SIG-M5 treated with dmso at 0.1 percent for 504 hours (cell line): ENCODE measurements around the gene MCF2L2.
"Not testable (repeated sequence)": the region's sequence is repeated elsewhere in the genome, so short reads cannot be mapped to it uniquely, and the experiment has no call there.

ENCODE experiments used
- DNase-seq: peaks from one replicate; lab custom pipeline; 2025; ENCODE audit not compliant: unreplicated experiment; lab: John Stamatoyannopoulos, UW

Gene MCF2L2

DNA sequence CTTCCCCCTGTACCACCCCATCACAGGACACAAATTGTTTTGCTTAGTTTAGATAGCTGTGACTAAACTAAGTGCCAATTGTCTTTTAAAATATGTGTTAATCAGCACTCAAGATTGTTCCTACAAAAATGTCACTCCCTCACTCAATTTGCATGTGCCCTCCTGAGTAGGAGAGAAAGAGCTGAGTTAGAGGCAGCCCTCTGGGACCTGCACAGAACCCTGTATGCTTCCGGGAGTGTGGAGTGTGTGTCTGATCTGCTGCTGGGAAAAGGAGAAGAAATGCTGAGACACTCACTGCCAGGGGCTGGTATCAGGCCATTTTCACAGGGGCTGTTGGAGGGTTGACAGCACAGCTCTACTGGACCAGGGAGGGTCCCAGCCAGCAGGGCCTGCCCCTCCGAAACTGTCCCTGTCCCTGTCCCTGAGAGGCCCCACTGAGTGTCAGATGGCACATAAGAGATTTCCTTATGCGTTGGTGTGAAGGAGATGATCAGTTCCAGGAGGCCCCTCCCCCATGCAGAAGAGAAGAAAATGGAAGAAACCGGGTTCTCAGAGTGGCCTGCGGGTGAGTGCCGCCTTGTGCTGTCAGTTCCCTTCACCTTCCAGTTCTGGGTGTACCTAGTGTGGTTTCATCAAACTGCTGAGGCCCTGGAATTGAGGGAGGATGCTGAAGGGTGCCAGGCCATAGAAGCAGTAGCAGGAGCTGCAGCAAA, 179.3 kb downstream of the MCF2L2 start:
- DNase-seq, result no peak

GRCh38 chr3:183247011-183247589, 181.3 kb downstream of the MCF2L2 start:
- no peak for DNase-seq

DNA sequence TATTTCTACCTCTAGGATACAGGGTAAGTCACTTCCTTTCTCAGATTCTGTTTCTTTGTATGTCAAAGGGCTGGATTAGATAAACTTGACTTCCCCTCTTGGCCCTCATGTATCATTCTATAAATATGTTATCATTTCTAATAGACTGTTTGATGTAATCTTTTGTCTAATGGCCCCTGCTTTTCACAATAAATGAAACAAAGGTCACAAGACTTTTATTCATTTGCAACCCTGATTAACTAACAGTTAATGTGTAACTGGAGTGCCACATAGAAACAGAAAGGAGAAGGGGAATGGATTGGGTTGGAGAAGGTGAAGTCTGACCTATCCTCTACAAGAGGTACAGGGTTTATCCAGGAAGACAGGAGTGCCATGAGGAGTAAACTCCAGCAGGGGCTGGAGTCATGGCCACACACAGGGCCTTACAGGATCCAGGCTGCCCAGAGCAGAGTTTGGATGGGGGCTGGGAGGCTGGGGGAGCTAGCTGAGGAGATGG, 183.4 kb downstream of the MCF2L2 start:
- DNase-seq, result no peak

DNA sequence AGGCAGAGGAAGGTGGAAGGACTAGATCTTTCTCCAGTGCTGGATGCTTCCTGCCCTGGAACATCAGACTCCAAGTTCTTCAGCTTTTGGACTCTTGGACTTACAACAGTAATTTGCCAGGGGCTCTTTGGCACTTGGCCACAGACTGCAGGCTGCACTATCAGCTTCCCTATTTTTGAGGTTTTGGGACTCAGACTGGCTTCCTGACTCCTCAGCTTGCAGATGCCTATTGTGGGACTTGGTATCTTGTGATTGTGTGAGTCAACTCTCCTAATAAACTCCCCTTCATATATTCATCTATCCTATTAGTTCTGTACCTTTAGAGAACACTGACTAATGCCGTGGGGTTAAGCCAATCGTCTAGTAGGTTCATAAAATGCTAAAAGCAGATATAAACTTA, 184.2 kb downstream of the MCF2L2 start:
- DNase-seq, result peak; percentile 69

DNA sequence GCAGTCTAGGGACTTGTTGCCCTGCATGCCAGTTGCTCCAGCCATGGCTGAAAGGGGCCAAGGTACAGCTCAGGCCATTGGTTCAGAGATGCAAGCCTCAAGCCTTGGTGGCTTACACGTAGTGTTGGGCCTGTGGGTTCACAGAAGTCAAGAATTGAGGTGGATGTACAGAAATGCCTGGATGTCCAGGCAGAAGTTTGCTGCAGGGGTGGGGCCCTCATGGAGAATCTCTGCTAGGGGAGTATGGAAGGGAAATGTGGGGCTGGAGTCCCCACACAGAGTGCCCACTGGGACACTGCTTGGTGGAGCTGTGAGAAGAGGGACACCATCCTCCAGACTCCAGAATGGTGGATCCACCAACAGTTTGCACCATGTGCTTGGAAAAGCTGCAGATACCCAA, 186.0 kb downstream of the MCF2L2 start:
- DNase-seq, result no peak

- no peak for DNase-seq
Observed at GRCh38 chr3:183239046-183239445, 189.4 kb downstream of the MCF2L2 start.

DNA sequence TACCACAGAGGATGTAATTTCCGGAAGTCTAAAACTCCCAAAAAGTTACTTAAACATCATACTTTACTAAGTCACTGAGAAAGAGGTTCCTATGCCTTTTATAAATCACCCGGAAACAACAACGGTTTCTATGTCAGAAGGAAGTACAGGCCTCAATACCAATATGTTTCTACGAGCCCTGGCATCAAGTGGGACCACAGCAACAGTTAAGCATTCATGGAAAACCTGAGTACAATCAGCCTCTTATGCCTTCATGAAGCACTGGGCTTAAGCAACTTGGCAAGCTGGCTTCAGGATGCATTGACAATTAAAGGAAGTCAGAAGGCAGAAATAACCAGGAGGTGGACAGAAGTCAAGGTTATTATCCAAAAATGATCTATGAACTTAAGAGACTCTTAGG, 194.5 kb downstream of the MCF2L2 start:
- no peak for DNase-seq

DNA sequence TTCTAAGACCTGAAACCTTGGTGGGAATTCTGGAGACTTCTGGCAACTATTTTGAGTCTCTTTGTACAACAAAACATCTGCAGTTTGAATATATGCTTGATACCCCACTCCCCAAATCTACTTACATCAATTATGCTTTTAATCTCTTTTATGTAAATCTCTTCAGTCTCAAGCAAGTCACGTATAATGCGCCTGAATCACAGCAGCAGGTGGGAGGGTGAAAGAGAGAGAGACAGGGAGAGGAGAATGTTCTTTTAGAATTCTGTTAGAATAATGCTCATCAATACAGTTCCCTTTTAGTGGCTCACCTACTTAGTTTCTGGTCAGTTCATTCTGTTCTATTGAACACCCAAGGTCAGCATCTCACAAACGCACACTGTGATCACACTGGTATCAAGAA, 197.6 kb downstream of the MCF2L2 start:
- no peak for DNase-seq

DNA sequence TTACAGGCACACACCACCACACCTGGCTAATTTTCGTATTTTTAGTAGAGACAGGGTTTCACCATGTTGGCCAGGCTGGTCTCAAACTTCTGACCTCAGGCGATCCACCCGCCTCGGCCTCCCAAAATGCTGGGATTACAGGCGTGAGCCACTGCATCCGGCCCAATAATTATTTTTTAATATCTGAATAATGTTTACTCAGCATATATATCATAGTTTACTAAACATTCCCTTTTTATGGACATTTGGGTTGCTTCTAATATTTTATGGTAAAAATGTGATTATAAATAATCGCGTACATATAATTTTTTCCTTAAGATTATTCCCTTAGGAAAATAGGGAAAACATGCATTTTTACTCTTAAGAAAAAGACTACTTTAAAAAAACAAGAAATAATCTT, 198.2 kb downstream of the MCF2L2 start:
- not testable (repeated sequence) for DNase-seq

DNA sequence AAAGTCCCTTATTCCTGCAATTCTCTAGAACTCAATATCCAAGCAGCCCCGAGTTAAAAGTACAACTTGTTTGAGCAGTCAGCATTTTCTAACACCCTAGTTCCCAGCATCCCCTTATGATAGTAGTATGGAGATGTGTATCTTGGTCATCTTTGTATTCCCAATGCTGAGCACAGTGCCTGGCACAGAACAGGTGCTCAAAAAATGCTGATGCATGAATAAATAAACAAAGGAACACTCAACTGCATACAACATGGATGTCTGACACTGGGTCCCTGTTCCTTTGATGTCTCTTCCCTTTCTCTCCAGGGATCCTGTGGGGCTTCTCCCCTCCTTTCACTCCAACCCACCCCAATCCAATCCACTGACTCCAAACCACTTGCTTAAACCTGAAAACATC, 199.2 kb downstream of the MCF2L2 start:
- DNase-seq, result no peak

GRCh38 chr3:183227586-183227985, 200.8 kb downstream of the MCF2L2 start:
- DNase-seq, result no peak

DNA sequence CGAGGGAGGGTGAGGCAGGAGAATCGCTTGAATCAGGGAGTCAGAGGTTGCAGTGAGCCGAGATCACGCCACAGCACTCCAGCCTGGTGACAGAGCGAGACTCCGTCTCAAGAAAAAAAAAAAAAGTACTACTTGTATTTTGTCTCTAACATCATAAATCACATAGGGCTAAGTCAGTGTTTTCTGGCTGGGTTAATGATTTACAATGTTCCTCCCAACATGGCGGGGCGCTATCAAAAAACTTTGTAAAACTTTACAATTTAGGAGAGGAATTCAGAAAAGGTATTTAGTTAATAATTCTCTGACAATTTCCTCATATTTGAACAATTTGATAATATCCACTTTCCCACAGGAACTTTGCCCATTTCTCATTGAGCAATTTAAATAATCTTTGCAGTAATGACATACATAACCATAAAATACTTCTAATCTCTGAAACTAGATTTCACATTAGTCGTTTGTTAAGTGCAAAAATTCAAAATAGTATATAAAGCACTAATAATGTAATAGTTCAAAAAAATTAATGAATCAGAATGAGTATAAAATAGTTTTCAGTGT, 202.0 kb downstream of the MCF2L2 start:
- DNase-seq, result no peak

- DNase-seq, result no peak
Observed at GRCh38 chr3:183224180-183224970, 204.0 kb downstream of the MCF2L2 start.

- DNase-seq, result no peak
Observed at GRCh38 chr3:183222631-183223235, 205.7 kb downstream of the MCF2L2 start.

DNA sequence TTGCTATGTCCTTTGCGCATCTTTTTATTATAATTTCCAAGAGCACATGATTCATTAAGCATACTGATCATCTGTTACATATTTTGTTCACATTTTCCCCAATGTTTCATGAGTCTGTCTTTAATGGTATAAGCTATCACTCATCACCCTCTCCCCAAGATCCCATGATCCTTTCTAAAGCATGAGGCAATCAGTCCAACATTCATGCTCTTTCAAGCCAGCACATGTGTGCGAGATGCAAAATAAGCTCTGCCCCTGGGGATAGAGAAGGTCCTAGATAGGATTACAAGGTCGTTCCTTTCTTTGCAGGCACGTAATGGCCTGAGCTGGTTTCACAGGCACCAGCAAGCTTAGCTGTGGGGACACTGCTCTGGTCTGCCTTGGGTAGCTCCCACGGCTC, 207.6 kb downstream of the MCF2L2 start:
- no peak for DNase-seq

GRCh38 chr3:183218826-183219225, 209.6 kb downstream of the MCF2L2 start:
- DNase-seq, result no peak

- DNase-seq, result no peak
Observed at GRCh38 chr3:183217548-183218332, 210.7 kb downstream of the MCF2L2 start.

GRCh38 chr3:183215591-183216202, 212.7 kb downstream of the MCF2L2 start:
- DNase-seq, result no peak

GRCh38 chr3:183214277-183214612, 214.2 kb downstream of the MCF2L2 start:
- DNase-seq, result no peak
